GM19043 (cell line): ENCODE data around the gene RAC2.
"Not testable (repeated sequence)": the region's sequence is repeated elsewhere in the genome, so short reads cannot be mapped to it uniquely, and the experiment has no call there.

Source experiments
- ATAC-seq: cut with Tn5 transposase; IDR thresholded peaks from one replicate; pipeline ENCODE4 v1.9.1; 2021; ENCODE audit warnings: low read depth; ENCODE audit not compliant: unreplicated experiment

The RAC2 gene

DNA sequence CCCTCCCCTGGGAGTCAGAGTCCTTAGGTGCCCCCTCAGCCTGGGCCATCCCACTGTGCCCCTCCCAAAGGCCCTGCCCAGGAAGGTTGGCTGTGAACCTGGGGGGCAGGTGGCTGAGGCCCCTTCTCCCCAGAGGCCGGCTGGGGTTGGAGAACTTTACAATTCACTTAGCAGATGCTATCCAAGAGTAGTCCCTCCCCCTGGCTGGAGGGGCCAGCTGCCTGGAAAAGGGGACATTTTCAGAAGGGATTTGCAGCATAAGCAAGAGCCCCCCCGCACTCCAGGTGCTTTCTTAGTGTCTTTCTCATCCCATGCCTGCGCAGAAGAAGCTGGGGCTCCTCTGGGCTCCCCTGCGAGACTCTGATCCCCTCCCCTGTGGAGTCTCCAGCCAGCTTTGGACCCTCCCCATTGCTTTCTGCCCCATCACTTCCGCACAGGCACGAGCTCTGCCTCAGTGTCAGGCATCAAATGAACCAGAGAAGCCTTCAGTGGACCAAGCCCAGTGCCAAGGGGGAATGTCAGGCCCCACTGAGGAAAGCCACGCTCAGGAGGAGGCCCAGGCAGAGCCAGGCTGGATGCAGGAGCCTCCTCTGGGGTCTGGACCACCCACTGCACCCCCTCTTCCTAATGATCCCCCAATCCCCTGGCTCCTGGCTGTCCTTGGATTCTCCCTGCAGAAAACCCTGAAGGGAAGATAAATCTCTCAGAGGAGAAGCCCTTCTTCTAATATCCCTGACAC is 35.5 kb downstream of the RAC2 start:
- ATAC-seq, result no peak

GRCh38 chr22:37207981-37208380 is 36.1 kb downstream of the RAC2 start:
- ATAC-seq, result no peak

DNA sequence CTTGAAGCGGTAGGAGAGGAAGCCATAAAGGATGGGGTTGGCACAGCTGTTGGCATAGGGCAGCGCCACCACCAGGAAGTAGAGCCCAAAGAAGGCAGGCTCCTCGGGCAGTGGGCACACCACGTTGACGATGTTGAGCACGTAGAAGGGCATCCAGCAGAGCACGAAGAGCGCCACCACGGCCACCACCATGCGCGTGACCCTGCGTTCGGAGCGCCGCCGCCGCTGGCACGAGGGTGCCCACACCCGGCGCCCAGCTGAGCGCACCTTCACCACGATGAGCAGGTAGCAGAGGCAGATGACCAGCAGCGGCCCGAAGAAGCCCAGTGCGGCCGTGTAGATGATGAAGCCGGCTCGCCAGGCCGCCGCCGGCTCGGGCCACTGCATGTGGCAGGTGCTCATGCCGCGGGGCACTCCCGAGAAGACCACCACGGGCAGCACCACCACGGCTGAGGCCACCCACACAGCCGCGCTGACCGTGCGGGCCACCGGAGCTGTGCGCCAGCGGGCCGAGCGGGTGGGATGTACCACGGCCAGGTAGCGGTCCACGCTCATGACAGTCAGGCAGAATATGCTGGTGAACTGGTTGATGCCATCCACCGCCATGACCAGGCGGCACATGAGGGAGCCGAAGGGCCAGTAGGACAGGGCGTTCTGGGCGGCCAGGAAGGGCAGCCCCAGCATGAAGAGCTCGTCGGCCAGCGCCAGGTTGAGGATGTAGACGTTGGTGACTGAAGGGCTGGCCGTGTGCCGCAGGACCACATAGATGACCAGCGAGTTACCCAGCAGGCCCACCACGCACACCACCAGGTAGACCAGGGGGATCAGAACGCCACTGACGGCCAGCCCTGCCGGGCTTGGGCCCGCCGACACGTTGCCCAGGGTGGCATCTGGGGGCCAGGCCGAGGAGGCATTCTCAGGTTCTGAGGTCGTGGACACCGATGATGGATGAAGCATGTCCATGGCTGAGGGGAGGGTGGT is 36.9 kb downstream of the RAC2 start:
- no peak for ATAC-seq

DNA sequence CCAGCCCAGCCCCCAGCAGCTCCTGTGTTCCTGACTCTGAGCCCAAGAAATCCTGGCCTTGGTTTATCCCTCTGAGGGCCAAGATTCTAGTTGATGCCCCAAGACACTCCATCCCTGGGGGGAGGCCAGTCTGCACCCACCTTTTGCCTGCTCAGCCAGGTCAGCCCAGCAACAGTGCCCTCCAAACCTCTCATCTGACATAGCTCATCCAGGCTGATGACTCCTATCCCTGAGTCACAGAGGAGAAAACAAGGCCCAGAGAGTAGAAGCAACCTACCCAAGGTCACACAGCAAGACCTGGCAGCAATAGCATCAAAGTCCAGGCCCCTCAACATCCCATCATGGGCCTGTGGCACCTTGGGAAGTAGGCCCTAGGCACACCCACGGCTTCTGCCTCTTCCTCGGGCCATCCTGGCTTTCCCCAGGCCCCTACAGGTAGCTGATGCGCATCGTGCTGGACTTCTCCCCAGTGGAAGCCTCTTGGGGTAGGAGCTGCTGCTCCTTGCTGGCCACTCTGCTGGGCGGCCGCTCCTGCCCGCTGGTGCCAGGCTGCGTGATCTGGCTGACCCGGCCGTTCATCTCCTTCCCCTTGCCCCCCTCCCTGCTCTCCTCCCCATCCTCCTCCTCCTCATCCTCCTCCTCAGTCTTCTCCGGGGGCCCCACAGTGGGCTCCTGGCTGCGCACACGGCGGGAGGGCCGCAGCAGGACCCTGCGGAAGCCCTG is 37.8 kb downstream of the RAC2 start:
- no peak for ATAC-seq

GRCh38 chr22:37205046-37205445 is 39.0 kb downstream of the RAC2 start:
- no peak for ATAC-seq

- ATAC-seq, result no peak
These were observed 39.9 kb downstream of the RAC2 start for GRCh38 chr22:37204045-37204655.

- no peak for ATAC-seq
These were observed 40.6 kb downstream of the RAC2 start for GRCh38 chr22:37203354-37204044.

GRCh38 chr22:37202716-37203115 is 41.4 kb downstream of the RAC2 start:
- no peak for ATAC-seq

DNA sequence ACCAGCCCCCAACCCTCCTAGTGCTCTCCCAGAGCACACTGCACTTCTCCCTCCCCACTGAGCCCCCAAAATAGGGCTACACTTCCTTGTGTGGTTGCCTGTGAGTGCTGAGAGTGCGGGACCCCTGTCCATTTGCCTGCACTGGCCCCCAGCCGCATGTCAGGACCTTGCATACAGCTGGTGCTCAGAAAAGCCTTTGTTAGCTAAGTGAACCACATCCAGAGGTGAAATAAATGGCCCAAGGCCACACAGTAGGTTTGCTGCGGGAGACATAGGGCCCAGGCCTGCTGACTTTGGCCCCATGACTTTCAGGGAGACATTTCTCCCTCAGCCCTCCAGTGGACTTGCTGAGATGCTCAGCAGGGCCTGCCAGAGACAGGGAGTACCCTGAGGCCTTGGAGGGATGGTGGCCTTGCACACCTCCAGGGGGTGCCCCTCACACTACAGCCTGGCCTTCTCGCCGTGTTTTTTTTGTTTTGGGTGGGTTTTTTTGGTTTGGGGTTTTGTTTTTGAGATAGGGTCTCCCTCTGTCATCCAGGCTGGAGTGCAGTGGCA is 42.0 kb downstream of the RAC2 start:
- no peak for ATAC-seq

DNA sequence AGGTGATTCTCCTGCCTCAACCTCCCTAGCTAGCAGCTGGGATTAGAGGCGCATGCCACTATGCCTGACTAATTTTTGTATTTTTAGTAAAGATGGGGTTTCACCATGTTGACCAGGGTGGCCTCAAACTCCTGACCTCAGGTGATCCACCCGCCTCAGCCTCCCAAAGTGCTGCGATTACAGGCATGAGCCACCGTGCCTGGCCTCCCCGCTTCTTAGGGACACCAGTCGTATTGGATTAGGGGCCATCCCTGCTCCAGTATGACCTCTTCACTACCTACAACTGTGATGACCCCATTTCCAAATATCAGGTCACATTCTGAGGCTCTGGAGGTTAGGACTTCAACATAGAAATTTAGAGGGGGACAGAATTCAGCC is 42.6 kb downstream of the RAC2 start:
- not testable (repeated sequence) for ATAC-seq

DNA sequence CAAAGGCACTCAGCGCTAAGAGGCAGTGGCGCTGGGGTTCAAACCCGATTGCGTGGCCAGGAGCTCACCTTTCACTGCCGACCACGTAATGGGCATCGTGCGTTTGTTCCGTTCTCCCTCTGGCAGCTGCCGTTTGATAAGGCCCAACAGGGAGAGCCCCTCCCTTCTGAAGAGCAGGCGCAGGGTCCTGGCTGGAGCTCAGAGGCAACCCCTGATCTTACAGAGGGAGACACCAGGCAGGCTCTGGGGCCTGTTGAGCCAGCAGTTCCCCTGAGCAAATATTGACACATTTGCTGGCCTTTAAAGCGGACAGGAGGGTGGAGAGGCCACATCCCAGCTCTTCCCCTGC is 44.3 kb downstream of the RAC2 start:
- ATAC-seq, result no peak

GRCh38 chr22:37199103-37199759 is 44.8 kb downstream of the RAC2 start:
- ATAC-seq, result peak; percentile 90

- no peak for ATAC-seq
These were observed 45.6 kb downstream of the RAC2 start for GRCh38 chr22:37198258-37199102.

GRCh38 chr22:37197451-37198257 is 46.4 kb downstream of the RAC2 start:
- ATAC-seq, result no peak

GRCh38 chr22:37196539-37197450 is 47.3 kb downstream of the RAC2 start:
- no peak for ATAC-seq

DNA sequence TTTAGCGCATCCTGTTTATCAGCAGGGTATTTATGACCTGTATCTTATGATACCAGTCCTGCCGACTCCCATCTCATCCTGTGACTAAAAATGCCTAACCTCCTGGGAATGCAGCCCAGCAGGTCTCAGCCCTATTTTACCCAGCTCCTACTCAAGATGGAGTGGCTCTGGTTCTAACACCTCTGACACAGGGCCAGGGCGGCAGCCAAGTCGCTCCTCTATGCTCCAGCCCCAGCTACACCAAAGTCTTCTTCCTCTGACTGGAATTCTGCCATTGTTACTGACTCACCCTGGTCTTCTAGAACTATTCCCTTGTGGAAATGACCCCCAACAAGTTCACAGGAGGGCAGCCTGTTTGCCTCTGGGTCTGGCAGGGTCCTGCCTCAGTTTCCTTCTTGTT is 48.1 kb downstream of the RAC2 start:
- no peak for ATAC-seq

- ATAC-seq, result no peak
These were observed 49.3 kb downstream of the RAC2 start for GRCh38 chr22:37194750-37195149.
